Pancreas (tissue), 10 donors: ENCODE results near the gene TMEM95. TPM values are rescaled to one million over a fixed set of nuclear protein-coding genes. Genes with fewer than 3 reads are reported as not detected.
A peak's percentile ranks its signal among the peaks of the same experiment; 100 is the strongest.
"Not testable (repeated sequence)": the region's sequence is repeated elsewhere in the genome, so short reads cannot be mapped to it uniquely, and the experiment has no call there.

Source experiments
- ATAC-seq, 4 donors: fragments of 200-7000 bp; cut with Tn5 transposase; one replicate each; pipeline versions ENCODE4 v1.8.0 to v1.9.1; 2020; ENCODE audit warnings: mild to moderate bottlenecking in 4 of 4, moderate library complexity in 4 of 4
- DNase-seq, 6 donors: peaks; one replicate each; pipeline ENCODE4 v3.0.0-alpha.2; 2020
- FAIRE-seq: peaks from 2 replicates; lab custom pipeline; 2012; peaks lifted over from hg19 to GRCh38; lab: Jason Lieb, UNC
- H3K27ac ChIP-seq, 4 donors: fragments of 200-600 bp; sonication (generic); 1 replicate in 3 of 4; 2 replicates in 1 of 4; pipeline versions ENCODE4 v1.5.0 to v1.8.0; 2020
- H3K27me3 ChIP-seq, 4 donors: fragments of 200-600 bp; one replicate each; pipeline ENCODE4 v1.8.0; 2021
- H3K36me3 ChIP-seq, 3 donors: fragments of 200-600 bp; sonication (generic) in 1 of 3; one replicate each; pipeline versions ENCODE4 v1.5.0 to v1.8.0; 2020 to 2021
- H3K4me1 ChIP-seq, 3 donors: fragments of 200-600 bp; one replicate each; pipeline ENCODE4 v1.8.0; 2021
- H3K4me3 ChIP-seq, 4 donors: fragments of 200-600 bp; sonication (generic) in 2 of 4; one replicate each; pipeline versions ENCODE4 v1.5.0 to v1.8.0; 2020 to 2021
- H3K9me3 ChIP-seq, 4 donors: fragments of 200-600 bp; one replicate each; pipeline ENCODE4 v1.8.0; 2021
- CTCF ChIP-seq, 4 donors: fragments of 200-600 bp; sonication (generic) in 3 of 4; IDR thresholded peaks; one replicate each; pipeline versions ENCODE4 v1.5.0 to v1.8.0; 2021; ENCODE audit warnings: antibody characterized with exemption in 4 of 4
- WGBS, 2 donors: extraction: QIAGEN DNeasy Blood & Tissue Kit; methylation state at CpG; one replicate each; pipeline ENCODE4 v1.1.7; 2013; 5-methylcytosine and 5-hydroxymethylcytosine counted together
- intact Hi-C, 3 donors: fragments of 100-400 bp; cut with DNase I; formaldehyde crosslinking; loops; one replicate each; pipeline versions ENCODE4 v1.11.1 to v1.14.2; 2022
- polyA plus RNA-seq, 2 donors: library from polyadenylated mRNA; stranded (reverse); fragments of 200-250 nt; gene quantifications; one replicate each; pipeline ENCODE4 v1.2.3, GENCODE V29; 2013
- total RNA-seq, 6 donors: library from RNA; stranded (reverse); fragmentation: NEBNext Ultra II Directional in 4 of 6; extraction: Animal tissue kit (Norgen Biotek cat#: 25700) in 4 of 6; gene quantifications; one replicate each; pipeline versions ENCODE4 v1.2.1 to v1.2.4, GENCODE V29; 2021 to 2023
- donor health status: healthy with polysubstance abuse.
- donor health status: DM: no; HTN: no; CAD: no; lungs with moderate emphysema.
- donor health status: DM: no; HTN: no; CAD: no.
- donor health status: control.
- donor health status: control.
- donor health status: Bipolar disorder and iron deficiency.
- donor health status: DM: yes; HTN: yes; CAD: no.
- donor health status: DM: no; HTN: no; CAD: no.
- donor health status: DM: no; HTN: no; CAD: no.
- donor health status: DM: yes; HTN: yes; CAD: no.

Gene TMEM95
- total and polyA plus RNA-seq, 8 donors: not detected

DNA sequence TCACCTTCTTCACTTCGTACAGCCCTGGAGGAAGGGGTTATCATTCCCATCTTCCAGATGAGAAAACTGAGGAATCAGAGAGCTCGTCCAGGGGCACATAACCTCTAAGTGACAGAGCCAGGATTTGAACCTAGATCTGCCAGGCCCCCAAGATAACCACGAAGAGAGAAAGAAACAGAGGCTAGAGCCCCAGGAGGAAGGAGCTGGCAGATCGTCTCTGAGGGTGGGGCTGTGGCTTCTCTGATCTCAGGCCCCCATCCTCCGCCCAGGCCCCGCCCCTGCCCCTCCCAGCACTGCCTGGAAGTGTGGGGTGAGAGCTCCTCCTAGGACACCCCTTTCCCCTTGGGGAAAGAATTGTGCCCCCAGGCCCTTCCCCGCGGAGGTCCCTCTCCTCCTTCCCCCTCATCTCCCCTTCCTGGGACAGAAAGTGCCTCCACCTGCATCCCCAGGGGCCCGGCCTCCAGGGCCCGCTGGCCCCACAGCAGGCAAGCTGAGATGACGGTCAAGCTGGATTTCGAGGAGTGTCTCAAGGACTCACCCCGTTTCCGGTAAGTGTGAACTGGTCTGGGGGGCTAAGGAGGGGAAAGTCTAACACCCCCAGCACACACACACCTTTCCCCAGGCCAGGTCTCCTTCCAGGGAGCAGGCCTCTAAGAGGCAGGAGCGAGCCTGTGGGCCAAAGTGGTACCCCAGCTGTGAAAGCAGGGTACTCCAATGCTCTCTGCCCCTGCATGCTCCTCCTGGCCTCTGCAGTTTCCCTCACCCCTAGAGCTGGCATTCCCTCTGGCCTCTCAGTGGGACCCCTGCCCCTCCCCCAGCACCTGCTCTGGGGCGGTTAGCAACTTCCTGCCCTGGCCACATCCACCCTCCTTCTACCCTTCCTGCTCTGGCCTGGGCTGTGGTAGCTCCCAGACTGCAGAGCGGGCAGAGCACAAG lies 18.4 kb upstream of the TMEM95 start, which contains the start of gene ACAP1:
ACAP1 (plus strand) TSS at position 290 of the 936 bp plus-strand sequence; CDS start at position 496, 206 bp downstream.
- no peak within 1 kb of the TSS for H3K27ac ChIP-seq
- ATAC-seq (peak in 3 of 4 donors; percentile 51 to 61 (median 58)), FAIRE-seq (no peak), DNase-seq (peak in 1 of 6 donors; percentile 20)
- no peaks in the 10 kb centered on the region for H3K9me3 ChIP-seq
- no peaks in the 10 kb centered on the region for H3K27me3 ChIP-seq
- intact Hi-C loops: no loop called here
- no peaks in the 10 kb centered on the region for H3K4me1 ChIP-seq
- no peak for TF ChIP-seq CTCF (IDR thresholded peaks at IDR 0.05)
- H3K4me3 ChIP-seq: peak within 1 kb of the TSS in 1 of 4 donors; percentile 12
- 48 to 52% methylated on average over 16 to 17 of the region's 17 CpGs for WGBS, 2 donors
- H3K36me3 ChIP-seq: no peaks in the 10 kb centered on the region

DNA sequence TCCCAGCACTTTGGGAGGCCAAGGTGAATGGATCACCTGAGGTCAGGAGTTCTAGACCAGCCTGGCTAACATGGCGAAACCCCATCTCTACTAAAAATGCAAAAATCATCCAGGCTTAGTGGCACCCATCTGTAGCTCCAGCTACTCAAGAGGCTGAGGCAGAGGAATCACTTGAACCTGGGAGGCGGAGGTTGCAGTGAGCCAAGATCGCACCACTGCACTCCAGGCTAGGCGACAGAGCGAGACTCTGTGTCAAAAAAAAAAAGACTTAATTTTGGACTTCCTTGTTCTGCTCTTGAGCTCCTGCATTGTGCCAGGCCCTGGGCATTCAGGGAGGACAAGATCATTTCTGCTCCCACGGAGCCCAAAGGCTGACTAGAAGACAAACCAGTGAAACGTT lies 17.4 kb upstream of the TMEM95 start:
- FAIRE-seq, H3K27ac ChIP-seq, H3K36me3 ChIP-seq, H3K4me1 ChIP-seq, ATAC-seq, H3K27me3 ChIP-seq, H3K9me3 ChIP-seq, DNase-seq, intact Hi-C loops: not testable (repeated sequence)
- H3K4me3 ChIP-seq: peak overlapping the region in 1 of 4 donors; percentile 12
- 67 to 81% methylated on average over 7 of the region's 7 CpGs for WGBS, 2 donors

DNA sequence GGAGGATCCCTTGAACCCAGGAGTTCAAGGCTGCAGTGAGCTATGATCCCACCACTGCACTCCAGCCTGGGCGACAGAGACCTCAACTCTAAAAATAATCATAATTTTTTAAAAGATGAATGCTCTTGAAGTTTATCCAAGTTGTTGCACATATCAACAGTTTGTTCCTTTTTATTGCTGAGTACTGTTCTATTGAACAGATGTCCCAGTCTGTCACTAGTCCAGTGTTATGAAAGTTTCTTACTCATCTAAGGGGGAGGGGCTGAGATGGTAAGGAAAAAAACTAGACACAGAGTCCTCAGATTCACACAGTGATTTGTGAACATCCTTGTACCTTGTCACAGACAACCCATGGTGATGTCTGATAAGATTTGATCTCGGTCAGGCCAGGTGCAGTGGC lies 14.8 kb upstream of the TMEM95 start:
- WGBS, 2 donors: 36 to 43% methylated on average over 2 of the region's 2 CpGs
- H3K36me3 ChIP-seq: no peaks in the 10 kb centered on the region
- no peaks in the 10 kb centered on the region for H3K9me3 ChIP-seq
- FAIRE-seq (no peak), DNase-seq (no peak), ATAC-seq (no peak)
- no peaks in the 10 kb centered on the region for H3K4me1 ChIP-seq
- no peak for TF ChIP-seq CTCF (IDR thresholded peaks at IDR 0.05)
- H3K27me3 ChIP-seq: no peaks in the 10 kb centered on the region
- H3K27ac ChIP-seq: no peak overlapping the region
- intact Hi-C loops: no loop called here
- H3K4me3 ChIP-seq: no peak overlapping the region

DNA sequence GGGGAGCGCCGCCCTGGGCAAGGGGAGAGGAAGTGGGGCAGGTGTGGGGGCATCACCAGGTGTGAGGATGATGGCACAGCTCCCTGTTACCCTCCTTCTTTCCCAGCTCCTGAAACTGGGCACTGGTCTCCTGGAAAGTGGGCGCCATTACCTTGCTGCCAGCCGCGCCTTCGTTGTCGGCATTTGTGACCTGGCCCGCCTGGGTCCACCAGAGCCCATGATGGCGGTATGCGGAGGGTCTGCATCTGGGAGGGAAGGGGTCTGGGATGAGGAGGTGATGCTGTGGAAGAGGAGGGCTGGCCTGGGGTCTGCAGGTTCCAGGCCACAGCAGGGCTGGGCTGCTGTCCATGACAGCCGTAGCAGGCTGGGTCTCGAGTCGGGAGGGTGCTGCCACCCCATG lies 13.1 kb upstream of the TMEM95 start:
- ATAC-seq: no peak
- no peak for DNase-seq
- no peak overlapping the region for H3K4me3 ChIP-seq
- no peaks in the 10 kb centered on the region for H3K27me3 ChIP-seq
- no peak for TF ChIP-seq CTCF (IDR thresholded peaks at IDR 0.05)
- intact Hi-C loops: no loop called here
- FAIRE-seq: no peak
- WGBS, 2 donors: 73 to 84% methylated on average over 11 to 13 of the region's 13 CpGs
- H3K36me3 ChIP-seq: no peaks in the 10 kb centered on the region
- H3K27ac ChIP-seq: no peak overlapping the region
- H3K4me1 ChIP-seq: no peaks in the 10 kb centered on the region
- H3K9me3 ChIP-seq: no peaks in the 10 kb centered on the region

DNA sequence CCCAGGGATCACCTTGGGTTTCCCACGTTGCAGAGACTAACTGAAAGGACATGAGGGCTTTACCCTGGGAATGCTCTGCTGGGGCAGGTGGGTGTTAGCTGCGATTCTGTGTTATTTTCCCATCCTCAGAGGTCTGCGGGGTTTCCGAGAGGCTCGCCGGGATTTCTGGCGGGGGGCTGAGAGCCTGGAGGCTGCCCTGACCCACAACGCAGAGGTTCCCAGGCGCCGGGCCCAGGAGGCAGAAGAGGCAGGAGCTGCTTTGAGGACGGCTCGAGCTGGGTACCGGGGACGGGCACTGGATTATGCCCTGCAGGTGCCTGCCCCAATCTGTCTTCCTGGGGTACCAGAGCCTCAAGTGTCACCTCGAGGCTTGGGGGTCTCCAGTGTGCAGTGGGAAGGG lies 11.7 kb upstream of the TMEM95 start:
- intact Hi-C loops: no loop called here
- H3K27me3 ChIP-seq: no peaks in the 10 kb centered on the region
- 38 to 51% methylated on average over 15 of the region's 15 CpGs for WGBS, 2 donors
- no peak overlapping the region for H3K27ac ChIP-seq
- no peak for TF ChIP-seq CTCF (IDR thresholded peaks at IDR 0.05)
- H3K4me1 ChIP-seq: no peaks in the 10 kb centered on the region
- ATAC-seq (no peak), DNase-seq (no peak), FAIRE-seq (no peak)
- no peaks in the 10 kb centered on the region for H3K9me3 ChIP-seq
- H3K4me3 ChIP-seq: no peak overlapping the region
- no peaks in the 10 kb centered on the region for H3K36me3 ChIP-seq
